Tibial nerve (tissue), 4 donors: ENCODE measurements around the gene PGBD5.

ENCODE experiments used
- CTCF ChIP-seq, 5 experiments: fragments of 200-600 bp in 3 of 5; fragments of 450-650 bp in 2 of 5; sonication (generic) in 3 of 5; IDR thresholded peaks; one replicate each; pipeline ENCODE4 v1.5.1; 2016 to 2019; ENCODE audit warnings: antibody characterized with exemption in 5 of 5, mild to moderate bottlenecking in 3 of 5, moderate library complexity in 2 of 5
- EP300 ChIP-seq, 2 donors: sonication (generic); formaldehyde crosslinking; IDR thresholded peaks; one replicate each; pipeline ENCODE4 v1.6.1; 2017; ENCODE audit warnings: antibody characterized with exemption in 2 of 2, mild to moderate bottlenecking in 1 of 2
- POLR2A ChIP-seq, 2 donors: fragments of 450-650 bp; IDR thresholded peaks; one replicate each; pipeline ENCODE4 v1.6.1; 2017; ENCODE audit warnings: antibody characterized with exemption in 2 of 2, mild to moderate bottlenecking in 2 of 2, moderate library complexity in 2 of 2

- no peak for TF ChIP-seq EP300 (IDR thresholded peaks at IDR 0.05)
- no peak for TF ChIP-seq CTCF (IDR thresholded peaks at IDR 0.05)
- TF ChIP-seq POLR2A (IDR thresholded peaks at IDR 0.05): no peak
These were observed 154.7 kb downstream of the PGBD5 start for GRCh38 chr1:230271300-230272035.
